GM19455 (cell line): ENCODE measurements around the gene PSME3IP1.

Experiments
- ATAC-seq: cut with Tn5 transposase; IDR thresholded peaks from one replicate; pipeline ENCODE4 v1.9.1; 2021; ENCODE audit not compliant: unreplicated experiment

PSME3IP1 gene

DNA sequence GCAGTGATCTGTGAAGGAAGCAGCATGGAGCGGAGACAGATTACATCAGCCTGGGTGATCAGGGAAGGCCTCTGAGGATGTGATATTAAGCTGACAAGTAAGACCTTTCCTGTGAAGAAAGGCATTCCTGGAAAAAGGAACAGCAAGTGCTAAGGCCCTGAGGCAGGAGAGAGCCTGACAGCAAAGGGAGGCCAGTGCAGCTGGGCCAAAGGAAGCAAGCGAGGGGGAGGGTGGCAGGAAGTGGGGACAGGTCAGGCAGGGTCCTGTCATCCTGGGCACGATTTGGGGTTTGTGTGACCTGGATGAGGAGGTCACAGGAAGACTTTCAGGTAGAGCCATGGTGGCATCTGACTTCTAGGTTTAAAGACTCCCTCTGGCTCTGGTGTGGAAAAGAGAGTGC is 81.1 kb downstream of the PSME3IP1 start:
- ATAC-seq, result no peak

GRCh38 chr16:57102888-57103851 is 82.7 kb downstream of the PSME3IP1 start:
- ATAC-seq, result no peak
